Liver (tissue), 9 donors: Measurements from ENCODE around the gene SLC30A10. TPM values are rescaled to one million over a fixed set of nuclear protein-coding genes. Genes with fewer than 3 reads are reported as not detected.

Experiments used
- DNase-seq: peaks from one replicate; pipeline ENCODE4 v3.0.0-alpha.2; 2017; ENCODE audit warnings: low spot score
- H3K27ac ChIP-seq, 2 donors: one replicate each; pipeline ENCODE4 v1.7.0; 2013; ENCODE audit warnings: inconsistent platforms in 2 of 2, low read length in 2 of 2, control low read depth in 1 of 2, low read depth in 1 of 2, mild to moderate bottlenecking in 1 of 2
- H3K27me3 ChIP-seq, 4 donors: one replicate each; pipeline versions ENCODE4 v1.6.1 to v1.7.0; 2013; ENCODE audit warnings: low read length in 3 of 4, inconsistent platforms in 1 of 4, mild to moderate bottlenecking in 1 of 4, moderate library complexity in 1 of 4; ENCODE audit not compliant: control insufficient read depth in 4 of 4, insufficient read depth in 4 of 4
- H3K36me3 ChIP-seq, 4 donors: one replicate each; pipeline versions ENCODE4 v1.6.1 to v1.7.0; 2013; ENCODE audit warnings: low read length in 3 of 4, mild to moderate bottlenecking in 3 of 4, low read depth in 1 of 4, moderate library complexity in 1 of 4; ENCODE audit not compliant: control insufficient read depth in 4 of 4, insufficient read depth in 3 of 4
- H3K4me1 ChIP-seq, 4 donors: one replicate each; pipeline versions ENCODE4 v1.6.1 to v1.7.0; 2013; ENCODE audit warnings: low read length in 3 of 4, mild to moderate bottlenecking in 3 of 4, moderate library complexity in 1 of 4; ENCODE audit not compliant: control insufficient read depth in 4 of 4, insufficient read depth in 4 of 4
- H3K4me3 ChIP-seq, 3 donors: one replicate each; pipeline versions ENCODE4 v1.6.1 to v1.7.0; 2013; ENCODE audit warnings: low read length in 3 of 3, control low read depth in 1 of 3, low read depth in 1 of 3, mild to moderate bottlenecking in 1 of 3
- H3K9ac ChIP-seq, 2 donors: one replicate each; pipeline ENCODE4 v1.7.0; 2013; ENCODE audit warnings: low read length in 2 of 2, mild to moderate bottlenecking in 2 of 2, moderate library complexity in 2 of 2, control low read depth in 1 of 2, low read depth in 1 of 2
- H3K9me3 ChIP-seq, 4 donors: one replicate each; pipeline versions ENCODE4 v1.6.1 to v1.7.0; 2013; ENCODE audit warnings: low read length in 3 of 4; ENCODE audit not compliant: control insufficient read depth in 4 of 4
- EGR1 ChIP-seq, 2 donors: IDR thresholded peaks; 2 replicates each; pipeline ENCODE4 v1.6.1; 2016 to 2018; ENCODE audit warnings: antibody characterized with exemption in 2 of 2, low read depth in 2 of 2
- FOXA1 ChIP-seq: IDR thresholded peaks from 2 replicates; pipeline ENCODE4 v1.6.1; 2016; ENCODE audit warnings: antibody characterized with exemption
- FOXA2 ChIP-seq: IDR thresholded peaks from 2 replicates; pipeline ENCODE4 v1.6.1; 2016; ENCODE audit warnings: antibody characterized with exemption
- GABPA ChIP-seq, 2 donors: IDR thresholded peaks in 1 of 2; conservative IDR thresholded peaks in 1 of 2; 2 replicates each; pipeline ENCODE4 v1.6.1; 2016; ENCODE audit warnings: antibody characterized with exemption in 2 of 2, mild to moderate bottlenecking in 1 of 2, moderate library complexity in 1 of 2
- HNF4A ChIP-seq, 2 donors: conservative IDR thresholded peaks; 2 replicates each; pipeline ENCODE4 v1.6.1; 2016; ENCODE audit warnings: antibody characterized with exemption in 2 of 2, mild to moderate bottlenecking in 2 of 2
- HNF4G ChIP-seq: IDR thresholded peaks from 2 replicates; pipeline ENCODE4 v1.6.1; 2016; ENCODE audit warnings: antibody characterized with exemption
- JUND ChIP-seq, 2 donors: IDR thresholded peaks; 2 replicates each; pipeline ENCODE4 v1.6.1; 2016; ENCODE audit warnings: antibody characterized with exemption in 2 of 2
- MAX ChIP-seq: IDR thresholded peaks from 2 replicates; pipeline ENCODE4 v1.6.1; 2016; ENCODE audit warnings: antibody characterized with exemption
- NR2F2 ChIP-seq: IDR thresholded peaks from 2 replicates; pipeline ENCODE4 v1.6.1; 2016; ENCODE audit warnings: antibody characterized with exemption
- RAD21 ChIP-seq, 2 donors: IDR thresholded peaks; 2 replicates each; pipeline ENCODE4 v1.6.1; 2016; ENCODE audit warnings: antibody characterized with exemption in 2 of 2, mild to moderate bottlenecking in 2 of 2
- REST ChIP-seq: IDR thresholded peaks from 2 replicates; pipeline ENCODE4 v1.6.1; 2016; ENCODE audit warnings: antibody characterized with exemption, mild to moderate bottlenecking
- RXRA ChIP-seq, 2 donors: IDR thresholded peaks; 2 replicates each; pipeline ENCODE4 v1.6.1; 2017 to 2018; ENCODE audit warnings: antibody characterized with exemption in 2 of 2, mild to moderate bottlenecking in 1 of 2
- SP1 ChIP-seq: IDR thresholded peaks from 2 replicates; pipeline ENCODE4 v1.6.1; 2018; ENCODE audit warnings: antibody characterized with exemption, mild to moderate bottlenecking
- TAF1 ChIP-seq: conservative IDR thresholded peaks from 2 replicates; pipeline ENCODE4 v1.6.1; 2016; ENCODE audit warnings: antibody characterized with exemption, mild to moderate bottlenecking
- YY1 ChIP-seq: IDR thresholded peaks from 2 replicates; pipeline ENCODE4 v1.6.1; 2016; ENCODE audit warnings: antibody characterized with exemption, mild to moderate bottlenecking
- ZBTB33 ChIP-seq: IDR thresholded peaks from 2 replicates; pipeline ENCODE4 v1.6.1; 2016; ENCODE audit warnings: antibody characterized with exemption
- polyA plus RNA-seq, 2 donors: library from polyadenylated mRNA; stranded (reverse) in 1 of 2; unstranded in 1 of 2; fragments of 200-250 nt in 1 of 2; fragments of >200 nt in 1 of 2; fragmentation: Nextera tagmentation in 1 of 2; extraction: Ambion mirVana in 1 of 2; gene quantifications; one replicate each; pipeline versions ENCODE4 v1.2.1 to v1.2.3, GENCODE V29; 2013 to 2015
- total RNA-seq, 2 donors: library from RNA; depleted of rRNA; stranded (reverse); fragments of >200 nt; gene quantifications; one replicate each; pipeline ENCODE4 v1.2.3, GENCODE V29; 2014
- TF ChIP-seq, protein P1 (sequence below): fragments of 150-350 bp; IDR thresholded peaks from 2 replicates; pipeline ENCODE4 v1.5.1; 2017; ENCODE audit warnings: improper control_type of control experiment, low read depth, low read length; ENCODE audit not compliant: missing input control
- TF ChIP-seq, protein P2 (sequence below): IDR thresholded peaks from 2 replicates; pipeline ENCODE4 v1.6.1; 2016; ENCODE audit warnings: antibody characterized with exemption
- donor health status: healthy.
- donor health status: healthy.
- donor health status: healthy.
- donor health status: healthy.
- donor health status: healthy.

The SLC30A10 gene
- total and polyA plus RNA-seq, 4 donors = 18.5 to 90.9 (median 37.6) TPM

DNA sequence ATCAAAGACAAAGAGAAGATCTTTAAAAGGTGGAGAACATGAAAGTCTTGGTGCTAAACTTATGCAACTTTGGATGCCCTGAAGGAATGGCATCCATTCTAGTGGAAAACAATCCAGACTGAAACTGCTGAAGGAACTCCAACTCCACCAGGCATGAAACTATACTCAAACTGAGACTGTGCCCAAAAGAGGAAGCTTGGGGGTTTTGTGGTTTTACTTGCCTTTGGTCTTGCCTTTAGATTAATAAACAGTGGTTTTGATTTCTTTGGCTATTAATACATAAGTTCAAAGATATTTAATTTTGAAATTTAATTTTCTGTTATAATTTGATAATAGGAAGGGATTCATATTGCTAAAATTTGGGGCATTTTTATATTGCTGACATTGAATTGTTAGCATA, 17.4 kb upstream of the SLC30A10 start:
- Histone ChIP-seq H3K4me3 (no peak overlapping the region), H3K9me3 (no peaks in the 10 kb centered on the region), H3K36me3 (no peaks in the 10 kb centered on the region), H3K27ac (no peak overlapping the region), H3K27me3 (no peaks in the 10 kb centered on the region), H3K4me1 (peaks cover 4 to 20% (median 16%) of the 10 kb centered on the region in 4 donors), H3K9ac (no peak overlapping the region)
- DNase-seq = no peak
- no peak for TF ChIP-seq HNF4G
- TF ChIP-seq, protein P1, sequence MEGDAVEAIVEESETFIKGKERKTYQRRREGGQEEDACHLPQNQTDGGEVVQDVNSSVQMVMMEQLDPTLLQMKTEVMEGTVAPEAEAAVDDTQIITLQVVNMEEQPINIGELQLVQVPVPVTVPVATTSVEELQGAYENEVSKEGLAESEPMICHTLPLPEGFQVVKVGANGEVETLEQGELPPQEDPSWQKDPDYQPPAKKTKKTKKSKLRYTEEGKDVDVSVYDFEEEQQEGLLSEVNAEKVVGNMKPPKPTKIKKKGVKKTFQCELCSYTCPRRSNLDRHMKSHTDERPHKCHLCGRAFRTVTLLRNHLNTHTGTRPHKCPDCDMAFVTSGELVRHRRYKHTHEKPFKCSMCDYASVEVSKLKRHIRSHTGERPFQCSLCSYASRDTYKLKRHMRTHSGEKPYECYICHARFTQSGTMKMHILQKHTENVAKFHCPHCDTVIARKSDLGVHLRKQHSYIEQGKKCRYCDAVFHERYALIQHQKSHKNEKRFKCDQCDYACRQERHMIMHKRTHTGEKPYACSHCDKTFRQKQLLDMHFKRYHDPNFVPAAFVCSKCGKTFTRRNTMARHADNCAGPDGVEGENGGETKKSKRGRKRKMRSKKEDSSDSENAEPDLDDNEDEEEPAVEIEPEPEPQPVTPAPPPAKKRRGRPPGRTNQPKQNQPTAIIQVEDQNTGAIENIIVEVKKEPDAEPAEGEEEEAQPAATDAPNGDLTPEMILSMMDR = no peak
- TF ChIP-seq YY1 = no peak
- TF ChIP-seq EGR1 (IDR thresholded peaks at IDR 0.05; ENCODE audit: low read depth in 2 of 2) = no peak
- no peak for TF ChIP-seq RAD21 (IDR thresholded peaks at IDR 0.05)
- TF ChIP-seq JUND (IDR thresholded peaks at IDR 0.05) = no peak
- no peak for TF ChIP-seq FOXA1
- TF ChIP-seq GABPA (IDR thresholded peaks at IDR 0.05 in 1 of 2, conservative IDR thresholded peaks at IDR 0.05 in 1 of 2) = no peak
- TF ChIP-seq FOXA2 = no peak
- TF ChIP-seq RXRA (IDR thresholded peaks at IDR 0.05) = no peak
- TF ChIP-seq, protein P2, sequence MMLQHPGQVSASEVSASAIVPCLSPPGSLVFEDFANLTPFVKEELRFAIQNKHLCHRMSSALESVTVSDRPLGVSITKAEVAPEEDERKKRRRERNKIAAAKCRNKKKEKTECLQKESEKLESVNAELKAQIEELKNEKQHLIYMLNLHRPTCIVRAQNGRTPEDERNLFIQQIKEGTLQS = no peak
- no peak for TF ChIP-seq SP1
- no peak for TF ChIP-seq ZBTB33
- TF ChIP-seq NR2F2 = no peak
- TF ChIP-seq MAX = no peak
- no peak for TF ChIP-seq TAF1
- no peak for TF ChIP-seq REST
- no peak for TF ChIP-seq HNF4A (conservative IDR thresholded peaks at IDR 0.05)
